GM12874 (cell line): ENCODE measurements around the gene ZNF804A.

ENCODE experiments used
- CTCF ChIP-seq: IDR thresholded peaks from 2 replicates; pipeline ENCODE4 v1.5.1; 2011; ENCODE audit warnings: low read depth, mild to moderate bottlenecking, control low read depth, low read length, moderate library complexity; ENCODE audit not compliant: insufficient read depth

ZNF804A gene

GRCh38 chr2:184560603-184561002, 37.7 kb upstream of the ZNF804A start:
- no peak for TF ChIP-seq CTCF

GRCh38 chr2:184562532-184562931, 35.8 kb upstream of the ZNF804A start:
- TF ChIP-seq CTCF: no peak

- no peak for TF ChIP-seq CTCF
Observed at GRCh38 chr2:184564092-184564491, 34.2 kb upstream of the ZNF804A start.

- no peak for TF ChIP-seq CTCF
Observed at GRCh38 chr2:184566716-184567115, 31.6 kb upstream of the ZNF804A start.

- no peak for TF ChIP-seq CTCF
Observed at GRCh38 chr2:184577056-184577455, 21.3 kb upstream of the ZNF804A start.

- no peak for TF ChIP-seq CTCF
Observed at GRCh38 chr2:184577743-184578142, 20.6 kb upstream of the ZNF804A start.

GRCh38 chr2:184579226-184579625, 19.1 kb upstream of the ZNF804A start:
- TF ChIP-seq CTCF: no peak

- TF ChIP-seq CTCF: no peak
Observed at GRCh38 chr2:184581391-184581790, 16.9 kb upstream of the ZNF804A start.
